Kidney epithelial cell (primary cell): ENCODE measurements around the gene STK39. TPM values are rescaled to one million over a fixed set of nuclear protein-coding genes. Genes with fewer than 3 reads are reported as not detected.
A peak's percentile ranks its signal among the peaks of the same experiment; 100 is the strongest.

Source experiments
- DNase-seq: peaks from one replicate; pipeline ENCODE4 v3.0.0-alpha.2; 2010; ENCODE audit warnings: low read depth
- H3K27me3 ChIP-seq: 2 replicates; pipeline ENCODE4 v1.6.0; 2011; ENCODE audit warnings: low read length; ENCODE audit not compliant: control insufficient read depth, insufficient read depth
- H3K36me3 ChIP-seq: 2 replicates; pipeline ENCODE4 v1.5.1; 2011; ENCODE audit warnings: low read length; ENCODE audit not compliant: control insufficient read depth, insufficient read depth
- H3K4me3 ChIP-seq: 2 replicates; pipeline ENCODE4 v1.5.1; 2011; ENCODE audit warnings: low read depth, mild to moderate bottlenecking, control low read depth, low read length
- CTCF ChIP-seq: IDR thresholded peaks from 2 replicates; pipeline ENCODE4 v1.5.1; 2011; ENCODE audit warnings: mild to moderate bottlenecking, moderate library complexity, low read length, control low read depth, inconsistent platforms; ENCODE audit not compliant: insufficient read depth, poor library complexity, severe bottlenecking
- total RNA-seq: library from RNA; depleted of rRNA; stranded (reverse); fragments of >200 nt; gene quantifications from 2 replicates; pipeline ENCODE4 v1.2.3, GENCODE V29; 2015

Gene STK39
- total RNA-seq, 1 donor from 2014 or later: 30.1 TPM

GRCh38 chr2:168172071-168172470 lies 75.3 kb downstream of the STK39 start:
- Histone ChIP-seq H3K36me3 (no peaks in the 10 kb centered on the region), H3K27me3 (no peaks in the 10 kb centered on the region), H3K4me3 (no peak overlapping the region)
- no peak for DNase-seq
- no peak for TF ChIP-seq CTCF

GRCh38 chr2:168171059-168171762 lies 76.2 kb downstream of the STK39 start:
- Histone ChIP-seq H3K27me3 (no peaks in the 10 kb centered on the region), H3K36me3 (no peaks in the 10 kb centered on the region), H3K4me3 (no peak overlapping the region)
- no peak for TF ChIP-seq CTCF
- no peak for DNase-seq

- Histone ChIP-seq H3K36me3 (no peaks in the 10 kb centered on the region), H3K4me3 (no peak overlapping the region), H3K27me3 (no peaks in the 10 kb centered on the region)
- TF ChIP-seq CTCF: no peak
- DNase-seq: no peak
Measured at GRCh38 chr2:168169097-168169745, 78.2 kb downstream of the STK39 start.

DNA sequence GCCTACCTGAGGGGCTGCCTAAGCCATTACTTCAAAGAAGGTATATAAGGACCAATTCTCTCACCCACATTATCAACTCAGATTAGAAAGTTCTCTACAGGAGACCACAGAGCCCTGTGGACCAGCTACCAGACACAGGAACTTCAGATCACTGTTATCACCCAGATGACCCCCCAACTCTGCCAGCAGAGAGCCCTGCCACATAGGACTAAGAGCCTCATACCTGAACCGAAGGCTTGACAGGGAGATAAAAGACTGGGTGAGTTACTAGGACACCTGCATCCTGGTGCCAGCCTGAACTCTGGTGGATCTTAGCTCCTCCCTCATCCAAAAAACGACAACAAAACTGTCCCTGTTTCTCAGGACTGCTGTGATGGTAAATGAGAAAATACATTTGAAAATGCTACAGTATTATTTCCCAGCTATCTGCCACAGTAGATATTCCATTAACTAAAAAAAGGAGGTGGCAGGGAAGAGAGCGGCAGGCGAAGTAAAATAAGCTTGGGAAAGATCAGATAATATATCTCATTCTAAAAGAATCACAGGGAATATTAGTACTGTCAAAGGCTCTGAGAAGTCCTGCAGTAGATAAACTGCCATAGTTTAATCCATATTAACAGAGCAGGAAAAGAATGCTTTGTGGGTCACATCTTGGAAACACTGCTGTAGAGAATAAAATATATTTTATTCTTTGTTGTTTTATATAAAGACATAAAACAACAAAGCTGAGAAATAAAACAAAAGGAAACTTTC lies 79.7 kb downstream of the STK39 start:
- no peak for DNase-seq
- H3K27me3 ChIP-seq: no peaks in the 10 kb centered on the region
- TF ChIP-seq CTCF: no peak
- no peak overlapping the region for H3K4me3 ChIP-seq
- H3K36me3 ChIP-seq: no peaks in the 10 kb centered on the region

DNA sequence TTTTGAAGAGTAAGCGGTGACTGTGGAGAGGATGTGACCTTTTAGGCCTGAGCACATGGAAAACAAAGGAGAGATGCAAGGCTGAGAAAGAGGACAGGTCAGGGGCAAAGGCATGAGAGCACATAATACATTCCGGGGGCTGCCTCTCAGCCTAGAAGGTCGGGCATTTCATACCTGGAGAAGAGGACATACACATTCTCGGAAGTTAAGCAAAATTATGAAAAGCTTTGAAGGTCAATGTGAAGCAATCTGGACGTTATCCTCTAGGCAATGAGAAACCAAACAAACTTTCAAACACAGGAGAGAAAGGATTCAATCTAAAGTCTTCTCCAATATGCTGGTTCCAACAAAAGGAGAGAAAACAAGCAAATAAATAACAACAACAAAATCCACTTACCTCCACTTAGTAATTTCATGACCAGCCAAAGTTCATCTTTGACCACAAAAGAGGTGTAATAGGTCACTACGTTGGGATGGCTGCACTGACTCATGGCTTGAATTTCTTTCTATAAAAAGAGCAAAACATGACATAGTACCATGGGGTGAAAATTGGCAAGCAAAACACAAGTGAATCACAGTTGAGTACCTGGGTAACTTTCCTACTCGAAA lies 80.4 kb downstream of the STK39 start:
- Histone ChIP-seq H3K36me3 (no peaks in the 10 kb centered on the region), H3K4me3 (no peak overlapping the region), H3K27me3 (no peaks in the 10 kb centered on the region)
- no peak for TF ChIP-seq CTCF
- DNase-seq: peak; percentile 51
